Activated naive CD8-positive, alpha-beta T cell treated with anti-CD3 and anti-CD28 coated beads for 36 hours (primary cell): ENCODE data around the gene RAB39A. TPM values are rescaled to one million over a fixed set of nuclear protein-coding genes. Genes with fewer than 3 reads are reported as not detected.
"Not testable (repeated sequence)": the region's sequence is repeated elsewhere in the genome, so short reads cannot be mapped to it uniquely, and the experiment has no call there.

Experiments
- DNase-seq: peaks from one replicate; pipeline ENCODE4 v3.0.0; 2021
- H3K27ac Mint-ChIP-seq: one replicate; pipeline ENCODE4 v1.8.0; 2022; ENCODE audit warnings: mild to moderate bottlenecking, moderate library complexity, mixed read lengths
- H3K27me3 Mint-ChIP-seq: one replicate; pipeline ENCODE4 v1.8.0; 2022; ENCODE audit warnings: mild to moderate bottlenecking, mixed read lengths
- H3K36me3 Mint-ChIP-seq: one replicate; pipeline ENCODE4 v1.8.0; 2021; ENCODE audit warnings: mild to moderate bottlenecking, mixed read lengths
- H3K4me1 Mint-ChIP-seq: one replicate; pipeline ENCODE4 v1.8.0; 2021; ENCODE audit warnings: mixed read lengths
- H3K4me3 Mint-ChIP-seq: one replicate; pipeline ENCODE4 v1.8.0; 2022; ENCODE audit warnings: mild to moderate bottlenecking, moderate library complexity, mixed read lengths
- H3K9me3 Mint-ChIP-seq: one replicate; pipeline ENCODE4 v1.8.0; 2022; ENCODE audit warnings: mixed read lengths
- total RNA-seq, 2 experiments: library from RNA; stranded (reverse); gene quantifications; one replicate each; pipeline ENCODE4 v1.2.3, GENCODE V29; 2021

Gene RAB39A, protein sequence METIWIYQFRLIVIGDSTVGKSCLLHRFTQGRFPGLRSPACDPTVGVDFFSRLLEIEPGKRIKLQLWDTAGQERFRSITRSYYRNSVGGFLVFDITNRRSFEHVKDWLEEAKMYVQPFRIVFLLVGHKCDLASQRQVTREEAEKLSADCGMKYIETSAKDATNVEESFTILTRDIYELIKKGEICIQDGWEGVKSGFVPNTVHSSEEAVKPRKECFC
- total RNA-seq, result under 1 TPM in 1 of 2 experiments, not detected in 1; 0.26 TPM

DNA sequence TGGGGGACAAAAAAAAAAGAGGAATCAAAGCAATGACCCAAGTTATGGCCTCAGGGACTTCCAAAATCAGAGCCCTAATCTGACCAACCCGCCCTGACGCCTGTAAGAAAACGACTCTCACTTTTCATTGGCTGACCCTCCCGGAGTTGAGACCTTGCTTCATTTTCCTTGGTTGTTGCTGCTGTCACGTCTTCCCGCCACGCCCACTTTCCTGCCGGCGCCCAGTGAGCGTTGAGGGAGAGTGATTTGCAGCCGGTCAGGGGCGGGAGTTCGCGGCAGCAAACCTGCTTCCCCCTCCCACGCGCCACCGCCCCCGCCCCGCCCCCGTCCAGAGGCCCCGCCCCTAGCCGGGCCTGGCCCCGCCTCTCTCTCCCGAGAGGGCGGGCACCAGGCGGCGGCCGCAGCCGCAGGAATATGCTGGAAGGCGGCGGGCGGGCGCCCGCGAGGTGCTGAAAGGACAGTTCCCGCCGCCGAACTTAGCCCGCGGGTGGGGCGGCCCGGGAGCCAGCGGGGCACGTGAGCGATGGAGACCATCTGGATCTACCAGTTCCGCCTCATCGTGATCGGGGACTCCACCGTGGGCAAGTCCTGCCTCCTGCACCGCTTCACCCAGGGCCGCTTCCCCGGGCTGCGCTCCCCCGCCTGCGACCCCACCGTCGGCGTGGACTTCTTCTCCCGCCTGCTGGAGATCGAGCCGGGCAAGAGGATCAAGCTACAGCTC is at the start of gene RAB39A:
RAB39A (plus strand) TSS at position 403 of the 721 bp plus-strand sequence; CDS start at position 524, 121 bp downstream.
- H3K4me3 Mint-ChIP-seq, result peak within 1 kb of the TSS; percentile 73
- peaks cover 1% of the 10 kb centered on the region for H3K36me3 Mint-ChIP-seq
- peaks cover 61% of the 10 kb centered on the region for H3K27me3 Mint-ChIP-seq
- no peak within 1 kb of the TSS for H3K27ac Mint-ChIP-seq
- peaks cover 7% of the 10 kb centered on the region for H3K4me1 Mint-ChIP-seq
- DNase-seq, result peak; percentile 70
- no peaks in the 10 kb centered on the region for H3K9me3 Mint-ChIP-seq

DNA sequence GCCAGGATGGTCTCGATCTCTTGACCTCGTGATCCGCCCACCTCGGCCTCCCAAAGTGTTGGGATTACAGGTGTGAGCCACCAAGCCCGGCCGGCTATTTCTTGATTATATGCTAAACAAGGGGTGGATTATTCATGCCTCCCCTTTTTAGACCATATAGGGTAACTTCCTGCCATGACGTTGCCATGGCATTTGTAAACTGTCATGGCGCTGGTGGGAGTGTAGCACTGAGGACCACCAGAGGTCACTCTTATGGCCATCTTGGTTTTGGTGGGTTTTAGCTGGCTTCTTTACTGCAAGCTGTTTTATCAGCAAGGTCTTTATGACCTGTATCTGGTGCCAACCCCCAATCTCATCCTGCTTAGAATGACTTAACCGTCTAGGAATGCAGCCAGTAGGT is 46.8 kb upstream of the RAB39A start:
- not testable (repeated sequence) for H3K27ac Mint-ChIP-seq, DNase-seq, H3K4me3 Mint-ChIP-seq, H3K27me3 Mint-ChIP-seq, H3K36me3 Mint-ChIP-seq, H3K9me3 Mint-ChIP-seq, H3K4me1 Mint-ChIP-seq

DNA sequence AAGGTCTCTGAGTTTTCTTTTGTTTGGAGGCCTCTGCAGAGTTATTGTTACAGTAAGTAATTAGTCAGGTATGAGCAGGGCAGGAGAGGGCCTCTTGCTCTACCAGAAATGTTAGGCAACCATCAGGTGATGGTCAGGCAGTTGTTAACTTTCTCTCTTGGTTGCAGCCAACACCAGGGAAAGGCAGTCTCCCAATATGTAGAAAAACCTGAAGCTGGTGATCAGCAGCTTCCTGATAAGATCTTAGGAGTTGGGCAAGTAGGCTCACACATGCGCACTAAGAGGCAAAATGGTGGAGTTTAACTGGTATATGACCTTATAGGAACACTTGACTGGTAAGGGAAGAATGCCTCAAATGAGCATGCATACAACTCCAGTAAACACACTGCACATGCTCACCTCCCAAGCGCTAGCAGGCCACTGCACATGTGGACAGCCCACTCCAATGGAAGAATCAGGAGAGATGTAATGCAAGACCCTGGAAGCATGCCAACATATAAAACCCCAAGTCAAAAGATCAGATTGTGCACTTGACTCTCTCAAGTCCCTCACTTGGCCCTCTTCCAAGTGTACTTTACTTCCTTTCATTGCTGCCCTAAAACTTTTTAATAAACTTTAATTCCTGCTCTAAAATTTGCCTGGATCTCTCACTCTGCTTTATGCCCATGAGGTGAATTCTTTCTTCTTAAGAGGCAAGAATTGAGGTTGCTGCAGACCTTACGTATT is 46.0 kb upstream of the RAB39A start:
- no peak for DNase-seq
- no peak overlapping the region for H3K27ac Mint-ChIP-seq
- no peaks in the 10 kb centered on the region for H3K4me1 Mint-ChIP-seq
- no peaks in the 10 kb centered on the region for H3K9me3 Mint-ChIP-seq
- H3K4me3 Mint-ChIP-seq, result no peak overlapping the region
- no peaks in the 10 kb centered on the region for H3K36me3 Mint-ChIP-seq
- H3K27me3 Mint-ChIP-seq, result peaks cover 9% of the 10 kb centered on the region

DNA sequence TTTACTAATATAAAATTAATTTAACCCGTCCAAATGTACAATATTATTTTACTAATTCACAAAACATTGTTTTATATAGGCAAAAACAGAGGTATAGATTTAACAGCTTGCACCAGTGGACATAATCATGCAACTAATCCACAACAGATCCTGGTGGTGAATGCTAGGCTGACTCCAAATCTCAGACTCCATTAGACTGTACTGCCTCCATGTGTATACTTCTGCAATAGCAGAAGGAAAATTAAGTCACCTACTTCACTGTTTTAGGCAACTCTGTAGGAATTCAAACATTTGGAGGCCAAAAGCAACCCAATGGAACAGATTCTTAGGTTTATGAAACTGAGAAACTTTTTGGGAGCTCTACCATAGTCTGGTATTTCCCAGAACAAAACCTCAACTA is 30.0 kb upstream of the RAB39A start:
- Mint-ChIP-seq H3K27ac (no peak overlapping the region), H3K4me3 (no peak overlapping the region), H3K36me3 (no peaks in the 10 kb centered on the region), H3K27me3 (peaks cover 26% of the 10 kb centered on the region), H3K4me1 (no peaks in the 10 kb centered on the region), H3K9me3 (no peaks in the 10 kb centered on the region)
- DNase-seq, result no peak

DNA sequence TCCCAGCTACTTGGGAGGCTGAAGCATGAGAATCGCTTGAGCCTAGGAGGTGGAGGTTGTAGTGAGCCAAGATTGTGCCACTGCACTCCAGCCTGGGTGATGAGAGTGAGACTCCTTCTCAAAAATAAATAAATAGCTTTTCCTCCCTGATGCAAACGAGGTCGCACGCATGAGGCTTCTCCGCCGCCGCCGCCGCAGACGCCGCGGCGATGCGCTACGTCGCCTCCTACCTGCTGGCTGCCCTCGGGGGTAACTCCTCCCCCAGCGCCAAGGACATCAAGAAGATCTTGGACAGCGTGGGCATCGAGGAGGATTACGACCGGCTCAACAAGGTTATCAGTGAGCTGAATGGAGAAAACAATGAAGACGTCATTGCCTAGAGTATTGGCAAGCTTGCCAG is 20.0 kb upstream of the RAB39A start:
- no peaks in the 10 kb centered on the region for H3K9me3 Mint-ChIP-seq

DNA sequence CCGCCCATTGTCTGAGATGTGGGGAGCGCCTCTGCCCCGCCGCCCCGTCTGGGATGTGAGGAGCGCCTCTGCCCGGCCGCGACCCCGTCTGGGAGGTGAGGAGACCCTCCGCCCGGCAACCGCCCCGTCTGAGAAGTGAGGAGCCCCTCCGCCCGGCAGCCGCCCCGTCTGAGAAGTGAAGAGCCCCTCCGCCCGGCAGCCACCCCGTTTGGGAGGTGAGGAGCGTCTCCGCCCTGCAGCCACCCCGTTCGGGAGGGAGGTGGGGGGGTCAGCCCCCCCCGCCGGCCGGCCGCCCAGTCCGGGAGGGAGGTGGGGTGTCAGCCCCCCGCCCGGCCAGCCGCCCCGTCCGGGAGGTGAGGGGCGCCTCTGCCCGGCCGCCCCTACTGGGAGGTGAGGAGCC is 15.8 kb upstream of the RAB39A start:
- H3K36me3 Mint-ChIP-seq, H3K4me1 Mint-ChIP-seq, H3K9me3 Mint-ChIP-seq, DNase-seq, H3K4me3 Mint-ChIP-seq, H3K27ac Mint-ChIP-seq: not testable (repeated sequence)
- peaks cover 33% of the 10 kb centered on the region for H3K27me3 Mint-ChIP-seq

More for the DNA sequence above, 20.0 kb upstream of the RAB39A start:
- Mint-ChIP-seq H3K4me3 (no peak overlapping the region), H3K27ac (no peak overlapping the region), H3K4me1 (no peaks in the 10 kb centered on the region), H3K36me3 (no peaks in the 10 kb centered on the region), H3K27me3 (peaks cover 17% of the 10 kb centered on the region)
- DNase-seq, result no peak

DNA sequence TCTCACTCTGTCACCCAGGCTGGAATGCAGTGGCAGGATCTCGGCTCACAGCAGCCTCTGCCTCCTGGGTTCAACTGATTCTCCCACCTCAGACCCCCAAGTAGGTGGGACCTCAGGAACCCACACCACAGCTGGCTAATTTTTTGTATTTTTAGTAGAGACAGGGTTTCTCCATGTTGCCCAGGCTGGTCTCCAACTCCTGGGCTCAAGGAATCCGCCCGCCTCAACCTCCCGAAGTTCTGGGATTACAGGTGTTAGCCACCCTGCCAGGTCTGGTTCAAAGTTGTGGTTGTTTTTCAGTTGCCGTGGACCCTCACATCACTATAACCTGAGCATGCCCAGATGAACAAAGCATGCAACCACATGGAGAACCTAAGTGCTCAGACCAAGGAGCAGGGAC is 13.0 kb upstream of the RAB39A start:
- no peaks in the 10 kb centered on the region for H3K4me1 Mint-ChIP-seq
- peaks cover 24% of the 10 kb centered on the region for H3K27me3 Mint-ChIP-seq
- H3K9me3 Mint-ChIP-seq, result no peaks in the 10 kb centered on the region
- H3K27ac Mint-ChIP-seq, result no peak overlapping the region
- no peaks in the 10 kb centered on the region for H3K36me3 Mint-ChIP-seq
- no peak for DNase-seq
- no peak overlapping the region for H3K4me3 Mint-ChIP-seq

DNA sequence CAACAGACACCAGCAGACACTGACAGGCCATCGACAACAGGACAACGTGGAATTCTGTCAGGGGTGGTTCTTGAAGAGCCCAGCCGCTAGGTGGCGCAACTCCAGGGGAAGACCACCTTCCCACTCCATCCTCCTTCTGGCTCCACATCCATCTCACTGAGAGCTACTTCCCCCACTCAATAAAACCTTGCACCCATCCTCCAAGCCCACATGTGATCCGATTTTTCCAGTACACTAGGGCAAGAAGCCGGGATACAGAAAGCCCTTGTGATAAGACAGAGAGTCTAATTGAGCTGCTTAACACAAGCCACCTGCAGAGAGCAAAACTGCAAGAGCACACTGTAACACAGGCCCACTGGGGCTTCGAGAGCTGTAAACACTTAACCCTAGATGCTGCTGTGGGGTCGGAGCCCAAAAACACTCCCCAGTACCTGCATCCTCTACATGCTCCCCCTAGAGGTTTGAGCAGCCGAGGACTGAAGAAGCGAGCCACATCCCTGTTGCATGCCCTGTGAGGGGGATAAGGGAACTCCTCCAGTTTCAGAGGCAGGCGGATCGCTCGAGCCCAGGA is 11.5 kb upstream of the RAB39A start:
- H3K9me3 Mint-ChIP-seq, result no peaks in the 10 kb centered on the region
- no peak overlapping the region for H3K4me3 Mint-ChIP-seq
- no peak overlapping the region for H3K27ac Mint-ChIP-seq
- peaks cover 24% of the 10 kb centered on the region for H3K27me3 Mint-ChIP-seq
- H3K36me3 Mint-ChIP-seq, result no peaks in the 10 kb centered on the region
- DNase-seq, result peak; percentile 31
- H3K4me1 Mint-ChIP-seq, result no peaks in the 10 kb centered on the region

DNA sequence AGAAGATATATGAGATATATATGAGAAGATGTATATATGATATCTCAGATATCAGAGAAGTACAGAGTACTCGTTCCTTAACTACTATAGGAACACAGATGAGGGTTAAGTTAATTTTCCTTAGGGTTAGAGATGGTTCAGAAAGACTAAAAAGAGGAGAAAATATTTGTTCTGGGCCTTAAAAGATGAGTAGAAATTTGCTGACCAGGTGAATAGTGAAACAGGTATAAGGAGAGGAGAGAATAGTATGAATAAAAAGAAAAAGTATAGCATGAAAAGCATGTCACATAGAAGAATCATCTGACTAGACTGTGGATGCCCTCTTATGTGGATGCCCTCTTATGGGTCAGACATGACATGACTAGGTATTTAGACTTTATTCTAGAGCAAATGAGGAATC is 6.3 kb upstream of the RAB39A start:
- Mint-ChIP-seq H3K27me3 (peaks cover 52% of the 10 kb centered on the region), H3K4me1 (peaks cover 1% of the 10 kb centered on the region), H3K27ac (no peak overlapping the region), H3K4me3 (no peak overlapping the region), H3K9me3 (no peaks in the 10 kb centered on the region), H3K36me3 (no peaks in the 10 kb centered on the region)
- no peak for DNase-seq

DNA sequence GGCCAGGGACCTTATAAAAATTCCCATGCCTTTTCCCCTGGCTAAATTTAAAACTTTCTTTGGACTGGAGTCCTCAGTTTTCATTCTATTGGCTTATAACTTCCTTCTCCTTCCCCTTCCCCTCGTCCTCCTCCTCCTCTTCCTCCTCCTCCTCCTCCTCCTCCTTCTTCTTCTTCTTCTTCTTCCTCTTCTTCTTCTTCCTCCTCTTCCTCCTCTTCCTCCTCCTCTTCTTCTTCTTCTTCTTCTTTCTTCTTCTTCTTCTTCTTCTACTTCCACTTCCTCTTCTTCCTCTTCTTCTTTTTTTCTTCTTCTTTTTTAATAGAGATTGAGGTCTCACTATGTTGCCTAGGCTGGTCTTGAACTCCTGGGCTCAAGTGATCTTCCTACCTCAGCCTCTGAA is 4.7 kb upstream of the RAB39A start:
- H3K4me1 Mint-ChIP-seq, DNase-seq, H3K9me3 Mint-ChIP-seq, H3K36me3 Mint-ChIP-seq, H3K27ac Mint-ChIP-seq, H3K4me3 Mint-ChIP-seq: not testable (repeated sequence)
- H3K27me3 Mint-ChIP-seq, result peaks cover 60% of the 10 kb centered on the region

DNA sequence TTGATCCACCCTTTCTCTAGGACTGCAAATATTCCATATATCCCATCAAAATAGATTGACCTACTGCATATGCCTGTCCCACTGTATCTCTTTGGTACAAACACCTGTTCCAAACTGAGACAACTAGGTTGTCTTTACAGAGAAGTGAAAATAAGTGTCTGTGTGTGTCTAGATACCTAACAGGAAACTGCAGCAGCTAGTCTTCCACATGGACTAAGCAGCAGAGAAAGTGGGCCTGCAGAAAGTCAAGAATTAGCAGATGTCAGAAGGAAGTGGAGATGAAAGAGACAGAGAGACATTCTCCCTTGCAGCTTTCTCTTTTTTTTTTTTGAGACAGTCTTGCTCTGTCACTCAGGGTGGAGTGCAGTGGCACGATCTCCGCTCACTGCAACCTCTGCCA is 3.9 kb upstream of the RAB39A start:
- Mint-ChIP-seq H3K4me1 (peaks cover 7% of the 10 kb centered on the region), H3K4me3 (no peak overlapping the region), H3K27me3 (peaks cover 60% of the 10 kb centered on the region), H3K36me3 (peaks cover 1% of the 10 kb centered on the region), H3K27ac (no peak overlapping the region), H3K9me3 (no peaks in the 10 kb centered on the region)
- DNase-seq, result no peak

DNA sequence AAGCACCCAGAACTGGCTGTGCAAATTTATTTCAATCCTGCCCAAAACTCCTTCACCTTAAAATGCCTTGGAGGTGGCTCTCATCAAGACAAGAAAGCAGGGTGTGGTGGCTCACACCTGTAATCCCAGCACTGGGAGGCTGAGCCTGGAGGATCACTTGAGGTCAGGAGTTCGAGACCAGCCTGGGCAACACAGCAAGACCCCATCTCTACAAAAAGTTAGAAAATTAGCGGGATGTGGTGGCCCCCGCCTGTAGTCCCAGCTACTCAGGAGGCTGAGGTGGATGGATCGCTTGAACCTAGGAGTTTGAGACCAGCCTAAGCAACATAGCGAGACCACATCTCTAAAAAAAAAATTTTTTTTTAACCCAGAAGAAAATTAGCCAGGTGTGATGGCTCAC is 689 bp upstream of the RAB39A start:
- Mint-ChIP-seq H3K4me3 (peak overlapping the region; percentile 64), H3K9me3 (no peaks in the 10 kb centered on the region), H3K27me3 (peaks cover 65% of the 10 kb centered on the region), H3K4me1 (peaks cover 7% of the 10 kb centered on the region), H3K27ac (no peak overlapping the region), H3K36me3 (peaks cover 1% of the 10 kb centered on the region)
- DNase-seq, result no peak

DNA sequence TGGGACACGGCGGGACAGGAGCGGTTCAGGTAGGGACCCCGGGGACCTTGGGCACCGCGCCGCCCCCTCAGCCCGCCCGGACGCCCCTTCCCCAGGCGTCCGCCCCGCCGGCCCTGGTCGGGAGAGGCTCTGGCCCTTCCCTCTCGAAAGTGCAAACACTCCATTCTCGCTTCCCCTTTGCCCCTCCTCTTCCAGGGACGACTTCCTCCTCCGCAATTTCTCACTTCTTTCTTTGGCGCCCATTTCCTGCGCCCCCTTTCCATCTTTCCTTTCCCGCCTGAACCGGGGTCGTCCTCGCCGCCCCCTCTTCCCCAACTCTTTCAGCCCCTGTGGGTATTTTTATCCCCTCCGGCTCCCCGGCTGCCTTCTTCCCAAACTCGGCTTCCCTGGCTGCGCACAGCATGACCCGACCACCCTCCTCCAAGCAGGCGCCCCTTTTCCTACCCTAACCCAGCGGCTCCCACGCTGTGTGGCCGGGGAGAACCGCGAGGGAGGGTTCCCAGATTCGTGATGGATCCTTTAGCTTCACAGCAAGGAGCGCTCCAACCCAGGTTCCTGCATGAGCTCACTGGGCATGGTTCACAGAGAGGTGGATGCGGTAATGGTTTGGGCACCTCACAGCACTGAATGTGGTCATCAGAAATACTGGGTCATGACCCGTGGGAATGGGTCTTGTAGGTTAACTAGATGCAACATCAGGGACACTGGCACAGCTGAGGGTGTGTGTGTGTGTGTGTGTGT is 689 bp downstream of the RAB39A start:
- H3K4me3 Mint-ChIP-seq, result peak overlapping the region; percentile 73
- H3K36me3 Mint-ChIP-seq, result peaks cover 1% of the 10 kb centered on the region
- peaks cover 60% of the 10 kb centered on the region for H3K27me3 Mint-ChIP-seq
- H3K9me3 Mint-ChIP-seq, result no peaks in the 10 kb centered on the region
- peaks cover 7% of the 10 kb centered on the region for H3K4me1 Mint-ChIP-seq
- no peak overlapping the region for H3K27ac Mint-ChIP-seq
- no peak for DNase-seq

DNA sequence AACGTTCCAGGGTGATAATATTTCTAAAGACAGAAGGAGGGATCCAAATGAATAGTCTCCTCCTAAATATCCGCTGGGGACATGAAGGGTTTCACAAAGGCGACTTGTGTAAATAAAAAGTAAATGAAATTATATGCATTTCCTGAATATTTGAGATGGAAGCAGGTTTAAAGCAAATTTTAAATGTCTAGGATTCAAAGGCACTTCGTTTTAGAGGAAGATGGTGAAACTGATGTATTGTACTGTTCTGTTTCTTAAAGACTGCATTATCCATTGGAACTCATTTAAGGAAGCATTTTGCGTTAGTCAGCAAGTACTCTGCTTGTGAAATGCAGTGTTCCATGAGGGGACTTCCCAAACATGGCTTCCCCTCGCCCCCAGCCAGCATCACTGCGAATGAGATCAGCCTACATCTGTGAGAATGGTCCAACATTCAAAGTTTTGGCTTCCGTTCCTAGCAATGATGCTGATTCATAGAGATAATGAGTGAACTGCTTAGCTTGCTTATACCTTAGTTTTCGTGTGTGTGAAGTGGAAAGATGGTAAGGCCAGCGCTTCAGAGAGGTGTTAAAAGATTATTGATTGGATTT is 1.5 kb downstream of the RAB39A start:
- Mint-ChIP-seq H3K4me1 (peaks cover 7% of the 10 kb centered on the region), H3K27me3 (peaks cover 53% of the 10 kb centered on the region), H3K27ac (no peak overlapping the region), H3K9me3 (no peaks in the 10 kb centered on the region), H3K4me3 (no peak overlapping the region), H3K36me3 (peaks cover 1% of the 10 kb centered on the region)
- DNase-seq, result no peak
